ENCODE measurements around the gene DHRS7B.

- TF ChIP-seq, protein P1, sequence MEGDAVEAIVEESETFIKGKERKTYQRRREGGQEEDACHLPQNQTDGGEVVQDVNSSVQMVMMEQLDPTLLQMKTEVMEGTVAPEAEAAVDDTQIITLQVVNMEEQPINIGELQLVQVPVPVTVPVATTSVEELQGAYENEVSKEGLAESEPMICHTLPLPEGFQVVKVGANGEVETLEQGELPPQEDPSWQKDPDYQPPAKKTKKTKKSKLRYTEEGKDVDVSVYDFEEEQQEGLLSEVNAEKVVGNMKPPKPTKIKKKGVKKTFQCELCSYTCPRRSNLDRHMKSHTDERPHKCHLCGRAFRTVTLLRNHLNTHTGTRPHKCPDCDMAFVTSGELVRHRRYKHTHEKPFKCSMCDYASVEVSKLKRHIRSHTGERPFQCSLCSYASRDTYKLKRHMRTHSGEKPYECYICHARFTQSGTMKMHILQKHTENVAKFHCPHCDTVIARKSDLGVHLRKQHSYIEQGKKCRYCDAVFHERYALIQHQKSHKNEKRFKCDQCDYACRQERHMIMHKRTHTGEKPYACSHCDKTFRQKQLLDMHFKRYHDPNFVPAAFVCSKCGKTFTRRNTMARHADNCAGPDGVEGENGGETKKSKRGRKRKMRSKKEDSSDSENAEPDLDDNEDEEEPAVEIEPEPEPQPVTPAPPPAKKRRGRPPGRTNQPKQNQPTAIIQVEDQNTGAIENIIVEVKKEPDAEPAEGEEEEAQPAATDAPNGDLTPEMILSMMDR (IDR thresholded peaks at IDR 0.05; ENCODE audit: low read depth, low read length): no peak
- TF ChIP-seq EZH2phosphoT487 (IDR thresholded peaks at IDR 0.05; ENCODE audit: low read depth): no peak
Observed at GRCh38 chr17:21209511-21210175, 82.9 kb downstream of the DHRS7B start.
